A549 treated with CpdA at 1 μM for 4 hours (cell line): ENCODE data around the gene COPG1. TPM values are rescaled to one million over a fixed set of nuclear protein-coding genes. Genes with fewer than 3 reads are reported as not detected.

Experiments
- total RNA-seq: library from RNA; stranded (reverse); fragments of 200-300 nt; extraction: Qiagen RNA extraction; gene quantifications from 5 replicates; pipeline ENCODE4 v1.2.3, GENCODE V29; 2022; ENCODE audit warnings: low read depth

COPG1 gene, protein sequence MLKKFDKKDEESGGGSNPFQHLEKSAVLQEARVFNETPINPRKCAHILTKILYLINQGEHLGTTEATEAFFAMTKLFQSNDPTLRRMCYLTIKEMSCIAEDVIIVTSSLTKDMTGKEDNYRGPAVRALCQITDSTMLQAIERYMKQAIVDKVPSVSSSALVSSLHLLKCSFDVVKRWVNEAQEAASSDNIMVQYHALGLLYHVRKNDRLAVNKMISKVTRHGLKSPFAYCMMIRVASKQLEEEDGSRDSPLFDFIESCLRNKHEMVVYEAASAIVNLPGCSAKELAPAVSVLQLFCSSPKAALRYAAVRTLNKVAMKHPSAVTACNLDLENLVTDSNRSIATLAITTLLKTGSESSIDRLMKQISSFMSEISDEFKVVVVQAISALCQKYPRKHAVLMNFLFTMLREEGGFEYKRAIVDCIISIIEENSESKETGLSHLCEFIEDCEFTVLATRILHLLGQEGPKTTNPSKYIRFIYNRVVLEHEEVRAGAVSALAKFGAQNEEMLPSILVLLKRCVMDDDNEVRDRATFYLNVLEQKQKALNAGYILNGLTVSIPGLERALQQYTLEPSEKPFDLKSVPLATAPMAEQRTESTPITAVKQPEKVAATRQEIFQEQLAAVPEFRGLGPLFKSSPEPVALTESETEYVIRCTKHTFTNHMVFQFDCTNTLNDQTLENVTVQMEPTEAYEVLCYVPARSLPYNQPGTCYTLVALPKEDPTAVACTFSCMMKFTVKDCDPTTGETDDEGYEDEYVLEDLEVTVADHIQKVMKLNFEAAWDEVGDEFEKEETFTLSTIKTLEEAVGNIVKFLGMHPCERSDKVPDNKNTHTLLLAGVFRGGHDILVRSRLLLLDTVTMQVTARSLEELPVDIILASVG
- total RNA-seq: 70.0 to 84.5 TPM (median 80.6 TPM) in 5 replicates

DNA sequence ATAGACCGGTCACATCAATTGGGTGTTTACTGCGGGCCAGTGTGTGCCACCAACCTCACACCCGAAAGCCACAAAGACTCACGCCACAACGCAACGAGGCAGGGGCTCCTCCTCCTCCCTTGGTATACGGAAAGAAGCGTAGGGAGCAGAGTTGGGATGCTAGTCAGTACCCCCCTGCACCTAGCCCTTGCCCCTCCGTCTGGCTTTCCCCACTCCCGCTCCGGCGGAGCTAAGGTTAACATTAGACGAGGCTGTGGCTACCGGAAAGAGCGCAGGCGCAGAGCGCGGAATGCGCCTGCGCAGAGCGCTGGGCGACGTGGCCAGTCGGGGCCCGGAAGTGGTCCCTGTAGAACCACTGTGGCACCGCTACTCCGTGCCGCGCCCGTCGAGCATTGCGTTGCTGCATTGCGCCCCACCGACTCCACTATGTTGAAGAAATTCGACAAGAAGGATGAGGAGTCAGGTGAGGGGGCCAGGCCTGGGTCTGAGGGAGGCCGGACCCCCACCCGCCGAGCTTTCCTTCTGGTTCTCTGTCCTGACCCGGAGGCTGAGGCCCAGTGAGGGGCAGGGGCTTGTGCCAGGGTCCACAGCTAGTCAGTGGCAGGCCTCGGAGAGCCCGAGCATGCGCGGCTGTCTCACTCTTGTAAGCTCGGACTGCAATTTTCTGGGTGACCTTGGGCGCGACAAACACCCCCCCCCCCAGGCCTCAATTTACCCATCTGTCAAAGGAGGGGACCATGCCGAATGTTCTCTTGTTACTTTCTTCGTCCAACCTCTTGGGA, at the start of gene COPG1:
Gene COPG1, plus strand, starts transcription at position 323 of the 782 bp plus-strand sequence. Its CDS starts 104 bp downstream, at position 427.

DNA sequence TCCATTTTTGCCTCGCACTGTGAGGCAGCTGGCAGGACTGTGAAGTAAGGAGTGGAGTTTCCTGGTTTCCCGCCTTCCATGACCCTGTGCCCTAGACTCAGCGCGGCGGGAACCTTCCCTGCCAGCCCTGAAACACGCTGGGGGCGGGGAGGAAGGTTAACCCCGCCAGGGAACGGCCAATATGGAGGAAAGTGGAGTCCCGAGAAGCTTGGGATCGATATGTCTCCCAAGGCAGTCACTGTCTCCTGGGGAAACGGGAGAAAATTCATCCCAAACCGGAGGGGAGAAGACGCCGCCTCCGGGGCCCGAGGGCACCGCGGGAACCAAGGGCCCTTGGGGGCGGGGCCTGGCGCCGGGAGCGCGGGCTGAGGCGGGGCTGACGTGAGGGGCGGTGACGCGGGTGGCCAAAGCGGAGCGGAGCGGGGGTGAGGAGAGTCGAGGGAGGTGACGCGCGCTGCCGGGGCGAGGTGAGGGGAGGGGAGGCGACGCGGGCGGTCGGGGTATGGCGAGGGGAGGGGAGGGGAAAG, 29.1 kb downstream of the COPG1 start, which contains the start of gene HMCES:
Gene HMCES, plus strand, starts transcription at position 432 of the 527 bp plus-strand sequence. CDS start 863 bp downstream, outside the sequence.

Other genes with a start within 250 kb of the COPG1 start
- 0.06 TPM in 1 of 5 replicates, not detected in the others for gene EFCC1, start 248.3 kb upstream of the COPG1 start, total RNA-seq
- gene GP9, start 188.8 kb upstream of the COPG1 start, total RNA-seq: not detected in 5 replicates
- gene RAB43, start 127.8 kb upstream of the COPG1 start, total RNA-seq: 2.3 to 5.3 TPM (median 4.3 TPM) in 5 replicates
- 22.2 to 25.5 TPM (median 22.7 TPM) in 5 replicates for gene ISY1, start 88.5 kb upstream of the COPG1 start, total RNA-seq
- 316 to 353 TPM (median 336 TPM) in 5 replicates for gene CNBP, start 65.7 kb upstream of the COPG1 start, total RNA-seq
- 40.7 to 43.9 TPM (median 41.7 TPM) in 5 replicates for gene HMCES, start 29.3 kb downstream of the COPG1 start, total RNA-seq
- 0.47 to 0.87 TPM (median 0.60 TPM) in 5 replicates for gene EFCAB12, start 179.0 kb downstream of the COPG1 start, total RNA-seq
- 21.1 to 25.3 TPM (median 22.2 TPM) in 5 replicates for gene MBD4, start 190.3 kb downstream of the COPG1 start, total RNA-seq
- 12.1 to 14.0 TPM (median 12.5 TPM) in 5 replicates for gene IFT122, start 190.6 kb downstream of the COPG1 start, total RNA-seq